ENCODE results near the gene ANKRD66.
"Not testable (repeated sequence)": the region's sequence is repeated elsewhere in the genome, so short reads cannot be mapped to it uniquely, and the experiment has no call there.

The ANKRD66 gene

GRCh38 chr6:46746696-46747095 is at the start of gene ANKRD66:
Gene ANKRD66, plus strand, starts transcription at chr6:46746933. Its CDS starts 5,016 bp downstream, at chr6:46751949.
- no peak for DNase-seq
- intact Hi-C loops (cut with DNase I): no loop called here

GRCh38 chr6:46699970-46700369 is 46.8 kb upstream of the ANKRD66 start:
- no peak for DNase-seq
- intact Hi-C loops (cut with DNase I): no loop called here

- peak in 19 of 42 donors; percentile 7 to 66 (median 26) for DNase-seq
- intact Hi-C loops (cut with DNase I): no loop called here
Measured at GRCh38 chr6:46704562-46704961, 42.2 kb upstream of the ANKRD66 start.

- intact Hi-C loops (cut with DNase I): no loop called here
- no peak for DNase-seq
Measured at GRCh38 chr6:46706464-46706863, 40.3 kb upstream of the ANKRD66 start.

- intact Hi-C loops (cut with DNase I): no loop called here
- no peak for DNase-seq
Measured at GRCh38 chr6:46711491-46711890, 35.2 kb upstream of the ANKRD66 start.

GRCh38 chr6:46715141-46715540 is 31.6 kb upstream of the ANKRD66 start:
- no peak for DNase-seq
- intact Hi-C loops (cut with DNase I): no loop called here

- intact Hi-C loops (cut with DNase I): no loop called here
- DNase-seq: peak in 13 of 42 donors; percentile 10 to 66 (median 29)
Measured at GRCh38 chr6:46719099-46719498, 27.6 kb upstream of the ANKRD66 start.

- intact Hi-C loops (cut with DNase I): no loop called here
- no peak for DNase-seq
Measured at GRCh38 chr6:46720401-46720800, 26.3 kb upstream of the ANKRD66 start.

- intact Hi-C loops (cut with DNase I): no loop called here
- no peak for DNase-seq
Measured at GRCh38 chr6:46729787-46730326, 16.9 kb upstream of the ANKRD66 start.

GRCh38 chr6:46730921-46731461 is 15.7 kb upstream of the ANKRD66 start:
- intact Hi-C loops (cut with DNase I): no loop called here
- DNase-seq: no peak

GRCh38 chr6:46733341-46733801 is 13.4 kb upstream of the ANKRD66 start:
- peak in 5 of 42 donors; percentile 5 to 39 (median 17) for DNase-seq

GRCh38 chr6:46734867-46735719 is 11.6 kb upstream of the ANKRD66 start, which contains the start of gene PLA2G7:
Gene PLA2G7, minus strand, starts transcription at chr6:46735375. Its CDS starts 12,484 bp downstream, at chr6:46722891.
- DNase-seq: peak in 41 of 42 donors; percentile 11 to 74 (median 44)
- intact Hi-C loops (cut with DNase I): no loop called here

More at GRCh38 chr6:46733341-46733801, 13.4 kb upstream of the ANKRD66 start:
- intact Hi-C loops (cut with DNase I): no loop called here

GRCh38 chr6:46735720-46736031 is 11.1 kb upstream of the ANKRD66 start:
- DNase-seq: peak in 6 of 42 donors; percentile 12 to 49 (median 29)
- intact Hi-C loops (cut with DNase I): no loop called here

- intact Hi-C loops (cut with DNase I): no loop called here
- DNase-seq: no peak
Measured at GRCh38 chr6:46736906-46737305, 9.8 kb upstream of the ANKRD66 start.

- DNase-seq: no peak
- intact Hi-C loops (cut with DNase I): no loop called here
Measured at GRCh38 chr6:46741482-46741881, 5.3 kb upstream of the ANKRD66 start.

- intact Hi-C loops (cut with DNase I): no loop called here
- DNase-seq: no peak
Measured at GRCh38 chr6:46741910-46742309, 4.8 kb upstream of the ANKRD66 start.

- DNase-seq: no peak
- intact Hi-C loops (cut with DNase I): no loop called here
Measured at GRCh38 chr6:46743425-46744158, 3.1 kb upstream of the ANKRD66 start.

GRCh38 chr6:46744159-46744725 is 2.5 kb upstream of the ANKRD66 start:
- DNase-seq; intact Hi-C loops (cut with DNase I): not testable (repeated sequence)

GRCh38 chr6:46745973-46746372 is 760 bp upstream of the ANKRD66 start:
- intact Hi-C loops (cut with DNase I): no loop called here
- DNase-seq: no peak

All from head of caudate nucleus (tissue), 42 donors.